GM12878 (cell line): Measurements from ENCODE around the gene AMN1. TPM values are rescaled to one million over a fixed set of nuclear protein-coding genes. Genes with fewer than 3 reads are reported as not detected.

Experiments used
- ASH2L ChIP-seq: fragments of 300-600, 200-600 bp; sonication (generic); IDR thresholded peaks from 2 replicates; pipeline ENCODE4 v1.6.1; 2017; ENCODE audit warnings: low read depth, mild to moderate bottlenecking, borderline replicate concordance
- CREB1 ChIP-seq: IDR thresholded peaks from 2 replicates; pipeline ENCODE4 v1.6.1; 2012; ENCODE audit warnings: low read depth, mild to moderate bottlenecking, inconsistent platforms
- EGR1 ChIP-seq, 2 experiments: IDR thresholded peaks; 1 replicate in 1 of 2; 2 replicates in 1 of 2; pipeline ENCODE4 v1.6.1; 2011 to 2012; ENCODE audit warnings: low read depth in 2 of 2, low read length in 2 of 2, borderline replicate concordance in 1 of 2, mild to moderate bottlenecking in 1 of 2, moderate library complexity in 1 of 2
- ESRRA ChIP-seq: IDR thresholded peaks from 2 replicates; pipeline ENCODE4 v1.6.1; 2012; ENCODE audit warnings: mild to moderate bottlenecking, low read length, improper control_type of control experiment
- FOXM1 ChIP-seq: IDR thresholded peaks from 2 replicates; pipeline ENCODE4 v1.6.1; 2012; ENCODE audit warnings: low read depth, mild to moderate bottlenecking, inconsistent platforms, low read length, moderate library complexity
- MTA2 ChIP-seq: fragments of 450-650 bp; IDR thresholded peaks from 2 replicates; pipeline ENCODE4 v1.6.1; 2016; ENCODE audit warnings: low read depth, mild to moderate bottlenecking, moderate library complexity
- NFYA ChIP-seq: IDR thresholded peaks from 2 replicates; pipeline ENCODE4 v1.6.1; 2011; ENCODE audit warnings: low read depth, mild to moderate bottlenecking, low read length, improper control_type of control experiment, borderline replicate concordance
- NR2C2 ChIP-seq: IDR thresholded peaks from 2 replicates; pipeline ENCODE4 v1.6.1; 2011; ENCODE audit warnings: borderline replicate concordance, low read depth; ENCODE audit not compliant: control insufficient read depth, insufficient read length
- RB1 ChIP-seq: fragments of 450-650 bp; formaldehyde crosslinking; IDR thresholded peaks from 2 replicates; pipeline ENCODE4 v1.6.1; 2017; ENCODE audit warnings: mild to moderate bottlenecking, borderline replicate concordance
- TAF1 ChIP-seq: IDR thresholded peaks from 2 replicates; pipeline ENCODE4 v1.6.1; 2011; ENCODE audit warnings: mild to moderate bottlenecking, low read depth, low read length, borderline replicate concordance
- polyA plus RNA-seq, 11 experiments: library from polyadenylated mRNA; depleted of rRNA in 4 of 11; unstranded in 6 of 11; stranded (reverse) in 5 of 11; fragments of >200 nt; fragmentation: Nextera tagmentation in 4 of 11; fragmentation: Illumina TruSeq in 1 of 11; extraction: Ambion mirVana in 4 of 11; extraction: Trizol in 1 of 11; gene quantifications; 1 replicate in 1 of 11; 2 replicates in 10 of 11; pipeline versions ENCODE4 v1.2.1 to v1.2.3, GENCODE V29; 2011 to 2016; ENCODE audit warnings: inconsistent platforms in 2 of 11, missing spikeins in 2 of 11, low read depth in 1 of 11
- total RNA-seq, 4 experiments: library from RNA; depleted of rRNA in 3 of 4; stranded (reverse); fragments of >200 nt in 3 of 4; fragmentation: Illumina TruSeq in 1 of 4; extraction: Trizol in 1 of 4; gene quantifications; 2 replicates each; pipeline versions ENCODE4 v1.2.1 to v1.2.3, GENCODE V29; 2013 to 2021
- TF ChIP-seq, protein P1 (sequence below): fragments of 450-650 bp; IDR thresholded peaks from 2 replicates; pipeline ENCODE4 v1.6.1; 2018; ENCODE audit warnings: borderline replicate concordance, mild to moderate bottlenecking; ENCODE audit not compliant: partially characterized antibody
- TF ChIP-seq, protein P2 (sequence below): IDR thresholded peaks from 2 replicates; pipeline ENCODE4 v1.6.1; 2012; ENCODE audit warnings: mild to moderate bottlenecking, low read depth, low read length

AMN1 gene
- total and polyA plus RNA-seq, 10 of the 15 experiments (the other 5 are each of a cell fraction or from before 2014, with no cell fraction given) = 5.4 to 19.3 (median 9.3) TPM

DNA sequence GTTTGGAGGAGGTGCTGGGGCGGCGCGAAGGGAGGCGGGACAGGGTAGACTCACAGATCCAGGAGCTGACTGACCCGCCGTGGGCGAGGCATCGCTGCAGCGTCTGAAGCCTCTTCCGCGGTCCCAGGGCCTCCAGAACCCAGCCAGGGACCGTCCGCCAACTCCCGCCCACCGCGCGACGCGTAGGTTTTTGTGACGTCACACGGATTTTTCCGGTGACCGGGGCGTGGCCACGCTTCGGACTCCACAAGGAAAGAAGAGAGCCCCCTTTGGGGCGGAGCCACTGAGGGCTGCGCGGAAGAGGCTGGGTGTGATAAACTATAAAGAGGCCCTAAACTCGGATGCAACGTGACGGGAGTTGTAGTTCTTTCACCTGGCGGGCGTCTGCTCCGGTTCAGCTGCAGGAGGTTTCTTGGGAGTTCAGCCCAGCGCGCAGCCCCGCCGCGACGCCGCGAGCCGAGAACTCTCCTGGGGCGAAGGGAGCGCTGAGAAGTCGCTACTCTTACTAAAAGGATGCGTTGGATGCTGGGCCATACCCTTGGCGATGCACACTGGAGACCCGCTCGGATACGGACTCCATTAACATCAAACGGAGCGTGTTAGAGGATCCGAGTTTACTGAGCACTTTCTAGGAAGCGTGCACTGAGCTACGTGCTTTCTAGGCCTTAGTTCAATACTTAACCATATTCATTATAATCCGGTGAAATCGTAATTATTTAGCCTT is at the start of gene AMN1 (continued):
- TF ChIP-seq, protein P1, sequence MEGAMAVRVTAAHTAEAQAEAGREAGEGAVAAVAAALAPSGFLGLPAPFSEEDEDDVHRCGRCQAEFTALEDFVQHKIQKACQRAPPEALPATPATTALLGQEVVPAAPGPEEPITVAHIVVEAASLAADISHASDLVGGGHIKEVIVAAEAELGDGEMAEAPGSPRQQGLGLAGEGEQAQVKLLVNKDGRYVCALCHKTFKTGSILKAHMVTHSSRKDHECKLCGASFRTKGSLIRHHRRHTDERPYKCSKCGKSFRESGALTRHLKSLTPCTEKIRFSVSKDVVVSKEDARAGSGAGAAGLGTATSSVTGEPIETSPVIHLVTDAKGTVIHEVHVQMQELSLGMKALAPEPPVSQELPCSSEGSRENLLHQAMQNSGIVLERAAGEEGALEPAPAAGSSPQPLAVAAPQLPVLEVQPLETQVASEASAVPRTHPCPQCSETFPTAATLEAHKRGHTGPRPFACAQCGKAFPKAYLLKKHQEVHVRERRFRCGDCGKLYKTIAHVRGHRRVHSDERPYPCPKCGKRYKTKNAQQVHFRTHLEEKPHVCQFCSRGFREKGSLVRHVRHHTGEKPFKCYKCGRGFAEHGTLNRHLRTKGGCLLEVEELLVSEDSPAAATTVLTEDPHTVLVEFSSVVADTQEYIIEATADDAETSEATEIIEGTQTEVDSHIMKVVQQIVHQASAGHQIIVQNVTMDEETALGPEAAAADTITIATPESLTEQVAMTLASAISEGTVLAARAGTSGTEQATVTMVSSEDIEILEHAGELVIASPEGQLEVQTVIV = peak; percentile 92
- TF ChIP-seq NFYA = no peak
- TF ChIP-seq, protein P2, sequence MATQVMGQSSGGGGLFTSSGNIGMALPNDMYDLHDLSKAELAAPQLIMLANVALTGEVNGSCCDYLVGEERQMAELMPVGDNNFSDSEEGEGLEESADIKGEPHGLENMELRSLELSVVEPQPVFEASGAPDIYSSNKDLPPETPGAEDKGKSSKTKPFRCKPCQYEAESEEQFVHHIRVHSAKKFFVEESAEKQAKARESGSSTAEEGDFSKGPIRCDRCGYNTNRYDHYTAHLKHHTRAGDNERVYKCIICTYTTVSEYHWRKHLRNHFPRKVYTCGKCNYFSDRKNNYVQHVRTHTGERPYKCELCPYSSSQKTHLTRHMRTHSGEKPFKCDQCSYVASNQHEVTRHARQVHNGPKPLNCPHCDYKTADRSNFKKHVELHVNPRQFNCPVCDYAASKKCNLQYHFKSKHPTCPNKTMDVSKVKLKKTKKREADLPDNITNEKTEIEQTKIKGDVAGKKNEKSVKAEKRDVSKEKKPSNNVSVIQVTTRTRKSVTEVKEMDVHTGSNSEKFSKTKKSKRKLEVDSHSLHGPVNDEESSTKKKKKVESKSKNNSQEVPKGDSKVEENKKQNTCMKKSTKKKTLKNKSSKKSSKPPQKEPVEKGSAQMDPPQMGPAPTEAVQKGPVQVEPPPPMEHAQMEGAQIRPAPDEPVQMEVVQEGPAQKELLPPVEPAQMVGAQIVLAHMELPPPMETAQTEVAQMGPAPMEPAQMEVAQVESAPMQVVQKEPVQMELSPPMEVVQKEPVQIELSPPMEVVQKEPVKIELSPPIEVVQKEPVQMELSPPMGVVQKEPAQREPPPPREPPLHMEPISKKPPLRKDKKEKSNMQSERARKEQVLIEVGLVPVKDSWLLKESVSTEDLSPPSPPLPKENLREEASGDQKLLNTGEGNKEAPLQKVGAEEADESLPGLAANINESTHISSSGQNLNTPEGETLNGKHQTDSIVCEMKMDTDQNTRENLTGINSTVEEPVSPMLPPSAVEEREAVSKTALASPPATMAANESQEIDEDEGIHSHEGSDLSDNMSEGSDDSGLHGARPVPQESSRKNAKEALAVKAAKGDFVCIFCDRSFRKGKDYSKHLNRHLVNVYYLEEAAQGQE = no peak
- peak in 1 of 2 experiments; percentile 69; a peak in 1 of 3 replicates for TF ChIP-seq EGR1 (IDR thresholded peaks at IDR 0.05; ENCODE audit: borderline replicate concordance in 1 of 2, low read depth in 2 of 2, low read length in 2 of 2)
- peak; percentile 13; the same call in 1 of the 2 replicates for TF ChIP-seq MTA2
- peak; percentile 44; the same call in 1 of the 2 replicates for TF ChIP-seq TAF1
- no peak for TF ChIP-seq ASH2L
- no peak for TF ChIP-seq ESRRA
- no peak for TF ChIP-seq NR2C2
- TF ChIP-seq CREB1 = peak; percentile 99
- peak; percentile 31; the same call in 1 of the 2 replicates for TF ChIP-seq RB1
- TF ChIP-seq FOXM1 = no peak; the same call in 1 of the 2 replicates
- TF ChIP-seq, all 136 proteins: peak for 65
